ENCODE data around the gene GJB3.
"Not testable (repeated sequence)": the region's sequence is repeated elsewhere in the genome, so short reads cannot be mapped to it uniquely, and the experiment has no call there.

Gene GJB3

GRCh38 chr1:34761176-34761761, 19.7 kb upstream of the GJB3 start:
- DNase-seq (ENCODE audit: low read depth), result no peak

GRCh38 chr1:34761776-34762307, 19.2 kb upstream of the GJB3 start:
- DNase-seq (ENCODE audit: low read depth), result no peak

GRCh38 chr1:34762474-34763141, 18.4 kb upstream of the GJB3 start:
- no peak for DNase-seq (ENCODE audit: low read depth)

DNA sequence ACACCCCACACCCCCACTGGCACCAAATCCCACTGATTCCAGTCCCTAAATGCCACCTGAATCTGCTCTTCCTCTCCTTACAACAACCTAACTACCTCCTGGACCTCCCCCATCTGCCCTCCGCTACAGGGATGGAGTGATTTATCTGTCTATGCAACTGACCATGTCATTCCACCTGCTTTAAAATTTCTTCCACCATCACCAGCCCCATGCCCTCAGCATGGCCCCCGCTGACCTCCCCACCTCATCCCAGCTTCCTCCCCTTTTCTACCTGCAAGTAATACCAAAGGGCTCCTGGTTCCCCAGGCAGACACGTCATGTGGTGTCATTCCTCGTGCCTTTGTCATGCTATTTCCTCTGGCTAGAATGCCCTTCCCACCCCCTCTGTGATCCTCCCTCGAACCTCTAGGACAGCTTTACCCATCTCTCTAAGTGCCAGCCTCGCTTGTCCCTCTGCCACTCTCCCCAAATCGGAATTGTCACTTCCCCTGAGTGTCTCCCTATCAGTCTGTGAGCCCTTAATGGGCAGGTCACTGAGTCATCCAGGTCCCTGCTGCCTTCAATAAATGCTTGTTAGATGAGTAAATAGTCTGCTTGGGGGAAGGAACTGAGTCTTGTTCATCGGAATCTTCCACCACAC, 17.8 kb upstream of the GJB3 start:
- DNase-seq (ENCODE audit: low read depth), result no peak

DNA sequence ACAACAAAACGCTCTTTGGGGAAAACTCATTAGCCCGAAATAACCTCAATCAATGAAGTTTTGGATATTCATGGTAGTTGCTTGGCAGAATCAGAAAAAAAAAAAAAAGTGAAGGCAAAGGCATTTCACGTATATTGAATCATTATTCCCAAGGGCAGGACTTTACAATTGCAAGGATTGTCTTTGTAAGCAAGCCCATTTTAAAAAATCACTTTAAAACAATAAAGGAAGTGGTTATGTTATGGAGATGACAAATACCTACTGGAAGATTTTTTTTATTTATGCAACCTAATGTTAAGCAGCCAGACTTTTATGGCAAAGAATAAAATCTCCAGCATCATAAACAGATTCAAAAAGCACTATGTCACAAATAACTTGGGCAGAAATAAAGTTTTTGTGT, 12.2 kb upstream of the GJB3 start:
- DNase-seq (ENCODE audit: low read depth), result no peak

GRCh38 chr1:34770891-34771504, 10.0 kb upstream of the GJB3 start:
- DNase-seq (ENCODE audit: low read depth), result no peak

DNA sequence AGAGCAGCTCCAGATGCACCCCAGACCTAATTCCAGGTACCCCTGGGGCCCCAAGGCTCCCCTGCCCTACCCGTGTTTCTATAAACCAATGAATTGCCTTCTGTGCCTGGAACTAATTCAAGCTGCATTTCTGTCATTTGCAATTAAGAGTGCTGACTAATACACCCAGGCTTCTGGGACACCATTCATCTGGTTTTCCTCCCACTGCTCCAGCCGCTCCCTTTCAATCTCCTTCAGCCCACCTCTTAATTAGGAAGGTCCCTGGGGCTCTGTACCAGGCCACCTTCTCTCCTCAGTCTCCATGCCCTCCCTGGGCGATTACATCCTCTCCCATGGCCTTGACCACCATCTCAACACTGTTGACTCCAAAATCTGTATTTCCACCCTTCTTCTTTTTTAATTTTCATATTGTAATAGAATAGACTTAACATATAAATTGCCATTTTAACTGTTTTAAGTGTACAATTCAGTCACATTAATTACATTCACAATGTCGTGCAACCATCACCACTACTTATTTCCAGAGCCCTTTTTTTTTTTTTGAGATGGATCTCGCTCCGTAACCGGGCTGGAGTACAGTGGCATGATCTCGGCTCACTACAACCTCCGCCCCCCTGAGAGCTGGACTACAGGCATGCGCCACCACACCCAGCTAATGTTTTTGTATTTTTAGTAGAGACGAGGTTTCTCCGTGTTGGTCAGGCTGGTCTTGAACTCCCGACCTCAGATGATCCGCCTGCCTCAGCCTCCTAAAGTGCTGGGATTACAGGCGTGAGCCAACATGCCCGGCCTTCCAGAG, 9.2 kb upstream of the GJB3 start:
- no peak for DNase-seq (ENCODE audit: low read depth)

- not testable (repeated sequence) for DNase-seq (ENCODE audit: low read depth)
Measured at GRCh38 chr1:34773114-34773513, 7.9 kb upstream of the GJB3 start.

- no peak for DNase-seq (ENCODE audit: low read depth)
Measured at GRCh38 chr1:34774957-34775356, 6.1 kb upstream of the GJB3 start.

DNA sequence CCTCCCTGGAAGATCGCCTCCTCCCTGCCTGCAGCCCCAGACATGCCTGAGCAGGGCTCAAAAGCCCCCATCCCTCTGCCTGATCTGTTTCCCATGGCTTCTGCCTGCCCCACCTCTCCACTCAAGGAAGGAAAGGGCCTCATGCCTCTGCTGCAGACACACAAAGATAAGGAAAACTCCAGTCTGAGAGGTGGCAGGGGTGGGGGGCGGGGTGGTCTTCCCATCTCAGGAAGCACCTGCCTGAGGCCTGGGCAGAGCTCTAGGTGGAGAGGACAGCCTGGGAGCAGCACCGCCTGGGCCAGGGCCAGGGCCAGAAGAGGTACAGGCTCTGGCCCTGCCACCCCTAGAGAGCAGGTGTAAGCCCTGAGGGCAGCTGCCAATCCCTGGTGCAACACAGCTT, 4.1 kb upstream of the GJB3 start:
- DNase-seq (ENCODE audit: low read depth), result no peak

- DNase-seq (ENCODE audit: low read depth), result no peak
Measured at GRCh38 chr1:34777519-34778321, 3.3 kb upstream of the GJB3 start.

- no peak for DNase-seq (ENCODE audit: low read depth)
Measured at GRCh38 chr1:34778381-34778780, 2.6 kb upstream of the GJB3 start.

DNA sequence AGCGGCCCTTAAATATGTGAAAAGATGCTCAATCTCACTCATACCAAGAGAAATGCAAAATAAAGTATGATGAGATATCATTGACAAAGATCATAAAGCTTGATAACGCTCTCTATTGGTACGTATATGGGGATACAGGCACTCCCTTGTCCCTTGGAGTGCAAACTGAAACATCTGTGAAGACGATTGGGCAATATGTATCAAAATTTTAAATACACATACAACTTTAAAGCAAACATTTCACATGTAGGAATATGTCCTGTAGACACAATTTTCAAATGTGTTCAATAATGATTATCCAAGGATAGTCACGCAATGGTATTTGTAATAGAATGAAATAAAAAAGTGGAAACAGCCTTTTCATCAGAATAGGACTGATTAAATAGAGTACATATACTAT, 2.0 kb upstream of the GJB3 start:
- no peak for DNase-seq (ENCODE audit: low read depth)

- DNase-seq (ENCODE audit: low read depth), result no peak
Measured at GRCh38 chr1:34779526-34779925, 1.5 kb upstream of the GJB3 start.

DNA sequence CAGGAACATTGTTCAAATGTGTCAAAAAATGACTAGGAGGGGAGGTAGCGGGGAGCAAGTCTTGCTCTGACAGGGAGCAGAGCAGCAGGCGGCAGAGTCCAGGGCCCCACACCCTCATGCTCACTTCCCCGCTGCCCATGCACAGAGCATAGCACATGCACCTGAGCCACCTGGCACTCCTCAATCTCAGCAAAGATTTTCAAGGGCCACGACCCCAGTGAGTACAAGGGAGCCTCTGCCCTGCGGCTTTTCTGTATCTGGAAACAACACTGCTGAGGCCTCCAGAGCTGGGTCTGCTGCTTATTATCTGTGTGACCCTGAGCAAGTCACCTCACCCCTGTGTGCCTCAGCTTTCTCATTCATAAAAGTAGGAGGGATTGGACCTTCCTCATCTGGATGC, 1.1 kb upstream of the GJB3 start:
- DNase-seq (ENCODE audit: low read depth), result no peak

DNA sequence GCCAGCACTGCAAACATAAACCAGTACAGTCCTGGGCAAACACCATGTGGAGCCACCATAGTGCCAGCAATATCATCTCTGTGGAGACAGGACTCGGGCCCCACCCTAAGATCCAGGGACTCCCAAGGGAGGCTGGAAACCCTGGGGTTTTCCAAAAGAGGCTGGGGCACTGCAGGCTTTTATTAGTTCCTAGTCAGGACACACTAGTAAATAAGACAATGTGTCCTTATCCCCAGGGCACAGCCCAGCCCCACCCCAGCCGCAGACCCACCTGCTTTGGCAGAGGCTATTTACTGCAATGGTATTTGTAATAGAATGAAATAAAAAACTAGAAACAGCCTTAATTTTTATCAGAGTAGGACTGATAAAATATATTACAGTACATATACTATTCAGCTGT, 486 bp upstream of the GJB3 start:
- DNase-seq (ENCODE audit: low read depth), result no peak

DNA sequence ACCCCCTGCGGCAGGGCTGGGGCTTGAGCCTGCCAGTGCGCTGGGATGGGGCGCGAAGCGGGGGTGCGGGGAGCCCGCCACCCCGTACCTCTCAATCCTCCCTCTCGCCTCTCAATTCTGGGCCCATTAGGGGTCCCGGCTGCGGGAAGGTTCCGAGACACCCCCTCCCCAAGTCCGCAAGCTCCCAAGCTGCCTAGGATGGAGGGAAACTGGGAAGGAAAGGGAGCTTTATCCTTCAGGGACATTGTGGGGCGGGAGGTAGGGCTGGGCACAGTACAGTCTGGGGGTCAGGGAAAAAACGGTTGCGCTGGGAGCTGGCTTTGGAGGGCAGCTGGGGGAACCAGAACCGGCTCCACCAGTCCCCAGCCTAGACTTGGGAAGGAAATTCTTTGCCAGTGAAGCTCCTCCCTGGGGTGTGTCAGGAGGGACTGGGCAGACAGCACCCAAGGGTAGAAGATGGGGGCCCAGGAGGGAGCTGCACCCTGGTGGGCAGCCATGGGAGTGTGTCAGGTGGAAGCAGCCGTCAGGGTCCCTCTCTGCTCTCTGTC, 904 bp downstream of the GJB3 start:
- no peak for DNase-seq (ENCODE audit: low read depth)

DNA sequence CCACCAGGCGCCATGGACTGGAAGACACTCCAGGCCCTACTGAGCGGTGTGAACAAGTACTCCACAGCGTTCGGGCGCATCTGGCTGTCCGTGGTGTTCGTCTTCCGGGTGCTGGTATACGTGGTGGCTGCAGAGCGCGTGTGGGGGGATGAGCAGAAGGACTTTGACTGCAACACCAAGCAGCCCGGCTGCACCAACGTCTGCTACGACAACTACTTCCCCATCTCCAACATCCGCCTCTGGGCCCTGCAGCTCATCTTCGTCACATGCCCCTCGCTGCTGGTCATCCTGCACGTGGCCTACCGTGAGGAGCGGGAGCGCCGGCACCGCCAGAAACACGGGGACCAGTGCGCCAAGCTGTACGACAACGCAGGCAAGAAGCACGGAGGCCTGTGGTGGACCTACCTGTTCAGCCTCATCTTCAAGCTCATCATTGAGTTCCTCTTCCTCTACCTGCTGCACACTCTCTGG, 3.8 kb downstream of the GJB3 start:
- DNase-seq (ENCODE audit: low read depth), result no peak

DNA sequence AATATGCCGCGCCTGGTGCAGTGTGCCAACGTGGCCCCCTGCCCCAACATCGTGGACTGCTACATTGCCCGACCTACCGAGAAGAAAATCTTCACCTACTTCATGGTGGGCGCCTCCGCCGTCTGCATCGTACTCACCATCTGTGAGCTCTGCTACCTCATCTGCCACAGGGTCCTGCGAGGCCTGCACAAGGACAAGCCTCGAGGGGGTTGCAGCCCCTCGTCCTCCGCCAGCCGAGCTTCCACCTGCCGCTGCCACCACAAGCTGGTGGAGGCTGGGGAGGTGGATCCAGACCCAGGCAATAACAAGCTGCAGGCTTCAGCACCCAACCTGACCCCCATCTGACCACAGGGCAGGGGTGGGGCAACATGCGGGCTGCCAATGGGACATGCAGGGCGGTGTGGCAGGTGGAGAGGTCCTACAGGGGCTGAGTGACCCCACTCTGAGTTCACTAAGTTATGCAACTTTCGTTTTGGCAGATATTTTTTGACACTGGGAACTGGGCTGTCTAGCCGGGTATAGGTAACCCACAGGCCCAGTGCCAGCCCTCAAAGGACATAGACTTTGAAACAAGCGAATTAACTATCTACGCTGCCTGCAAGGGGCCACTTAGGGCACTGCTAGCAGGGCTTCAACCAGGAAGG, 4.3 kb downstream of the GJB3 start:
- DNase-seq (ENCODE audit: low read depth), result no peak

GRCh38 chr1:34785875-34786470, 5.0 kb downstream of the GJB3 start:
- no peak for DNase-seq (ENCODE audit: low read depth)
